ENCODE data around the gene LAMTOR5. TPM values are rescaled to one million over a fixed set of nuclear protein-coding genes. Genes with fewer than 3 reads are reported as not detected.
A peak's percentile ranks its signal among the peaks of the same experiment; 100 is the strongest.

Gene LAMTOR5
- 36.9 and 39.1 TPM in 2 replicates for total RNA-seq (2013; cell fraction: nucleolus; rRNA removed)
- total RNA-seq (2014; rRNA removed), result 156 and 170 TPM in 2 replicates
- 64.1 and 65.9 TPM in 2 replicates for total RNA-seq (2014; rRNA removed; fragmentation: Illumina TruSeq; extraction: Trizol)
- total RNA-seq (2021), result 123 and 132 TPM in 2 replicates
- polyA plus RNA-seq (2011; ENCODE audit: low read depth), result 589 TPM
- polyA plus RNA-seq (2011; rRNA removed), result 418 and 444 TPM in 2 replicates
- 364 and 484 TPM in 2 replicates for polyA plus RNA-seq (2011; cell fraction: cytosol; rRNA removed)
- 91.8 and 159 TPM in 2 replicates for polyA plus RNA-seq (2011; cell fraction: nucleus; rRNA removed)
- polyA plus RNA-seq (2012), result 261 and 302 TPM in 2 replicates
- polyA plus RNA-seq (2014; fragmentation: Illumina TruSeq; extraction: Trizol), result 157 and 164 TPM in 2 replicates
- 100 to 1,000 TPM; 474 to 613 TPM for polyA plus RNA-seq (2014; fragmentation: Nextera tagmentation; extraction: Ambion mirVana)
- polyA plus RNA-seq (2014; rRNA removed), result 289 and 299 TPM in 2 replicates
- polyA plus RNA-seq (2016; fragmentation: Nextera tagmentation; extraction: Ambion mirVana), result 100 to 1,000 TPM; 332 to 351 TPM
- 99.3 and 113 TPM in 2 replicates for polyA minus RNA-seq (2011; rRNA and poly(A)+ RNA removed)
- 35.9 and 39.6 TPM in 2 replicates for polyA minus RNA-seq (2011; cell fraction: cytosol; rRNA and poly(A)+ RNA removed)
- polyA minus RNA-seq (2011; cell fraction: nucleus; rRNA and poly(A)+ RNA removed), result 32.1 and 32.4 TPM in 2 replicates
- Bru-seq, nascent RNA, result percentile 95 among the genes with signal in this experiment
- BruChase-seq, experiment 1, labeled RNA remaining after a 6-hour chase, result percentile 98 among the genes with signal in this experiment
- percentile 96 among the genes with signal in this experiment for BruChase-seq, experiment 2, labeled RNA remaining after a 2-hour chase
- long read RNA-seq, experiment 1, transcript LAMTOR5-206 (4 exons, 634 nt), result major isoform, 65 of 69 reads
- long read RNA-seq, experiment 1, partial matches to known transcripts, result 0 of 69 reads
- long read RNA-seq, experiment 1, other reads (novel, unspliced or antisense), result 2 of 69 reads
- long read RNA-seq, experiment 2, transcript LAMTOR5-206 (4 exons, 634 nt), result major isoform, 181 of 189 reads
- long read RNA-seq, experiment 2, partial matches to known transcripts, result 1 of 189 reads
- long read RNA-seq, experiment 2, other reads (novel, unspliced or antisense), result 2 of 189 reads

- Histone ChIP-seq H3K79me2 (ENCODE audit: control insufficient read depth, insufficient read depth, low read length) (peaks cover 25% of the 10 kb centered on the region), H3K9ac (ENCODE audit: control insufficient read depth, insufficient read depth, low read length) (peak within 1 kb of the TSS; percentile 95), H3K36me3 (ENCODE audit: control insufficient read depth in 2 of 2, insufficient read depth in 2 of 2, low read length in 1 of 2) (no peaks in the 10 kb centered on the region; a peak in 2 of 4 replicates), H3K4me3 (peak within 1 kb of the TSS; percentile 99), H3K9me3 (replicated peaks; ENCODE audit: control insufficient read depth, insufficient read depth, low read length) (no peaks in the 10 kb centered on the region), H4K20me1 (ENCODE audit: control insufficient read depth, insufficient read depth) (no peaks in the 10 kb centered on the region), H3K4me2 (ENCODE audit: control insufficient read depth, insufficient read depth) (peak within 1 kb of the TSS; percentile 81), H3K4me1 (ENCODE audit: control insufficient read depth, insufficient read depth, low read length) (peaks cover 10% of the 10 kb centered on the region), H2AFZ (ENCODE audit: control insufficient read depth, low read depth, low read length) (peak within 1 kb of the TSS; percentile 94), H3K27ac (ENCODE audit: control insufficient read depth, insufficient read depth) (peak within 1 kb of the TSS; percentile 85), H3K27me3 (replicated peaks in 1 of 2; ENCODE audit: control insufficient read depth in 2 of 2, insufficient read depth in 2 of 2, low read length in 1 of 2) (no peaks in the 10 kb centered on the region)
- FAIRE-seq (peak; percentile 98), ATAC-seq (peak; percentile 94), DNase-seq (ENCODE audit: low read depth, low spot score) (peak; percentile 86)
- under 1% methylated on average over 75 of the region's 76 CpGs for WGBS (ENCODE audit: insufficient coverage, insufficient replicate concordance, low lambda C conversion rate, missing lambda C conversion rate)
- intact Hi-C loops (cut with micrococcal nuclease; ENCODE audit: unreplicated experiment) (loop anchor here (2.0 kb wide), 1 partner anchor 69 kb away; the partner anchor contains the start of gene RBM15), in situ Hi-C loops (cut with MboI) (loop anchor here (5.0 kb wide), 1 partner anchor 200 kb away; no protein-coding TSS in a partner anchor)
- ChIA-PET POLR2A (interaction anchor here (0.6 to 3.3 kb wide), 7 partner anchors 21 to 106 kb away, joined by 3 to 43 read pairs (median 3); partner anchors contain the start of gene RBM15), CTCF (interaction anchor here (0.7 to 9.5 kb wide), 19 partner anchors 10 to 347 kb away, joined by 3 to 146 read pairs (median 6); partner anchors contain the start of genes KCNC4 and RBM15), SMC1A (ENCODE audit: uncharacterized antibody, unreplicated experiment) (interaction anchor here (0.5 to 4.3 kb wide), 17 partner anchors 14 to 205 kb away, joined by 3 to 31 read pairs (median 9); partner anchors contain the start of genes KCNC4 and RBM15), RAD21 (ENCODE audit: unreplicated experiment) (interaction anchor here (0.8 to 2.6 kb wide), 9 partner anchors 21 to 200 kb away, joined by 3 to 29 read pairs (median 5); partner anchors contain the start of gene RBM15)
- BruUV-seq (replicated peaks), result TSS peak; percentile 92
- TF ChIP-seq EED (IDR thresholded peaks at IDR 0.05; ENCODE audit: low read depth) (peak; percentile 44; the same call in 1 of the 2 replicates), TCF7 (IDR thresholded peaks at IDR 0.05; ENCODE audit: borderline replicate concordance) (no peak), PKNOX1 (IDR thresholded peaks at IDR 0.05) (peak; percentile 77), E2F8 (IDR thresholded peaks at IDR 0.05; ENCODE audit: low read depth, partially characterized antibody) (peak; percentile 64), BCLAF1 (IDR thresholded peaks at IDR 0.05) (no peak), NR2F1 (conservative IDR thresholded peaks at IDR 0.05) (peak; percentile 95), ZNF24 (IDR thresholded peaks at IDR 0.05) (peak; percentile 73), MTA3 (IDR thresholded peaks at IDR 0.05; ENCODE audit: borderline replicate concordance, low read length) (no peak), ATF7 (IDR thresholded peaks at IDR 0.05; ENCODE audit: low read depth) (peak; percentile 70), CBX5 (IDR thresholded peaks at IDR 0.05; ENCODE audit: low read depth) (no peak)
Measured at GRCh38 chr1:110407260-110408210, at the start of gene LAMTOR5. Gene LAMTOR5, minus strand, starts transcription at chr1:110407694. Its CDS starts 74 bp downstream, at chr1:110407620.
